G401 (cell line): ENCODE results near the gene ZNF213. TPM values are rescaled to one million over a fixed set of nuclear protein-coding genes. Genes with fewer than 3 reads are reported as not detected.
A peak's percentile ranks its signal among the peaks of the same experiment; 100 is the strongest.
"Not testable (repeated sequence)": the region's sequence is repeated elsewhere in the genome, so short reads cannot be mapped to it uniquely, and the experiment has no call there.

Experiments used
- DNase-seq: peaks from one replicate; pipeline ENCODE4 v3.0.0-alpha.2; 2015; ENCODE audit warnings: low spot score
- in situ Hi-C: cut with HindIII; loops from 2 replicates; pipeline ENCODE4 v1.10.0; 2016; ENCODE audit warnings: low sequenced_read_pairs, mixed read lengths
- total RNA-seq: library from RNA; depleted of rRNA; stranded (reverse); fragments of >200 nt; shearing (Covaris generic); gene quantifications from 2 replicates; pipeline ENCODE4 v1.2.3, GENCODE V29; 2014; rRNA removed

ZNF213 gene
- total RNA-seq, 1 experiment from 2014 or later, result 0.61 TPM

DNA sequence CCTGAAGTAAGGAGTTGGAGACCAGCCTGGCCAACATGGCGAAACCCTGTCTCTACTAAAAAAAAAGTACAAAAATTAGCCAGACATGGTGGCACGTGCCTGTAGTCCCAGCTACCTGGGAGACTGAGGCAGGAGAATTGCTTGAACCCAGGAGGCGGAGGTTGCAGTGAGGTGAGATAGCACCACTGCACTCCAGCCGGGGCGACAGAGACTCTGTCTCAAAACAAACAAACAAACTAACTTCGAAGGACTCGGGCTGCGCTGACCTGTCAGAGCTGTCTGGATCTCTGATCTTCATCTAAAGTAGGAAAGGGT, 47.4 kb downstream of the ZNF213 start:
- DNase-seq, in situ Hi-C loops: not testable (repeated sequence)

- in situ Hi-C loops, result no loop called here
- peak; percentile 54 for DNase-seq
Observed at GRCh38 chr16:3182608-3183444, 48.0 kb downstream of the ZNF213 start.

DNA sequence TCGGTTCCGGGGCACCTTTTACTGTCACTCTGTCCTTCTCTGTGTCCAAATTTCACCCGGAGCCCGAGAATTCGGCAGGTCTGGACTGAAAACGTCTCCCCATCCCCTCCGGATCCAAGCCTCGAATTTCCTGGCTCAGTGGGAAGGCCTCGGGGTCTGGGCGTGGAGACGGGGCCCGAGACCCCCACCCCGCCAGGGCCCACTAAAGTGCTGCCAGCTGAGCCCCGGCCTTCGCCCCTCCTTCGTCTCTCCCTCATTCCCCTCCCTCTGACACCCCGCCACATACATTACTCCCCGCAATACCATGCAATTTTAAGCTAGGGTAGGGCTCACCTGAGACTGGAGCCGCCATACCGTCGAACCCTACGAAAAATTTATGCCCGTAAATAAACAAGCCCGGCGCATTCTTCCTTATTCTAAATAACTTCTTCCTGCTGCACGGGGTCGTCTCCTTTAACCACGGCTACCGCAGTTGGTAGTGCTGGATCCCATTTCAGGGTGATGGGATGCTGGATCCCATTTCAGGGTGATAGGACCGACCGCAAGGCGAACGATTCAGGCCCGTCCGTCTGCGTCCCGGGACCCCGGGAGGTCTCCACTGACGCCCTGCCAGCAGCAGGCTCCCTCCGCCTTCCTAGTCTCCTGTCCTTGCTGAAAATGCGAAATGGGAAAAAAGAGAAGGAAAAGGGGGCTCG, 48.8 kb downstream of the ZNF213 start:
- in situ Hi-C loops, result no loop called here
- no peak for DNase-seq

GRCh38 chr16:3186946-3187690, 52.3 kb downstream of the ZNF213 start:
- no peak for DNase-seq
- in situ Hi-C loops, result no loop called here

DNA sequence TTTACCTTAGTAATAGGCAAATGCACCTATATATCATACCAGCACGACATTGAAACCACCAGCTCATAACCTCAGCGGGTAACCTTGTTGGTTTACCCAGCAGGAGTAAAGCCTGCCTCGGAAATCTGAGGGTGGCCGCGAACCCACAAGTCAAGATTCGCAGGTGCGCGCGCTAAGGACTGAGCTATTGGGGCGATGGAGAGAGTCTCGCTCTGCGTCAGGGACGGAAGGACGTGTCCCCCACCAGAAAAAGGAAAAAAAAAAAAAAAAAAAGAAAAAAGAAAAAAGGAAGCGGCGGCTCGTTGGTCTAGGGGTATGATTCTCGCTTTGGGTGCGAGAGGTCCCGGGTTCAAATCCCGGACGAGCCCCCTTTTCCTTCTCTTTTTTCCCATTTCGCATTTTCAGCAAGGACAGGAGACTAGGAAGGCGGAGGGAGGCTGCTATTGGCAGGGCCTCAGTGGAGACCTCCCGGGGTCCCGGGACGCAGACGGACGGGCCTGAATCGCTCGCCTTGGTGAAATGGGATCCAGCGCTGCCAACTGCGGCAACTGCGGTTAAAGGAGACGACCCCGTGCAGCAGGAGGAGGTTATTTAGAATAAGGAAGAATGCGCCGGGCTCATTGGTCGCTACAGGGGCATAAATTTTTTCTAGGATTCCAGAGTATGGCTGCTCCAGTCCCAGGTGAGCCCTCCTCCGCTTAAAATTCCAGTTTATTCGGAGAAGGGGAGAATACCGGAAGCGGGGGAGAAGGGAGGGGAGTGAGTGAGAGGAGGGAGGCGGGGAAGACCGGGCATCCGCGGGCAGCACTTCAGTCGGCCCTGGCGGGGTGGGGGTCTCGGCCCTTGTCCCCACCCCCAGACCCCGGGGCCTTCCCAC, 53.2 kb downstream of the ZNF213 start, which contains the start of gene OR1F1:
Gene OR1F1, plus strand, starts transcription at position 407 of the 877 bp plus-strand sequence.
- peak; percentile 65 for DNase-seq
- in situ Hi-C loops, result no loop called here

DNA sequence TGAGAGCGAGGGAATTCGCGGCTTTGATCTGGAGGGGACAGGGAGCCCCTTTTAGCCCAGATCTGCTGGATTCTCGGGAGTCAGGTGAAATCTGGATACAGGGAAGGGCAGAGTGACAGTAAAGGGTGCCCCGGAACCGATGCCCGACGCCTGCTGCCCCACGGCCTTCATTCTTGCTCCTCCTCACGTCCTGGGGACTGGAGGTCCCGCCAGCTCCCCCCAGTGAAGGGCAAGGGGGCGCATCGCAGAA, 53.8 kb downstream of the ZNF213 start:
- in situ Hi-C loops, result no loop called here
- peak; percentile 32 for DNase-seq

DNA sequence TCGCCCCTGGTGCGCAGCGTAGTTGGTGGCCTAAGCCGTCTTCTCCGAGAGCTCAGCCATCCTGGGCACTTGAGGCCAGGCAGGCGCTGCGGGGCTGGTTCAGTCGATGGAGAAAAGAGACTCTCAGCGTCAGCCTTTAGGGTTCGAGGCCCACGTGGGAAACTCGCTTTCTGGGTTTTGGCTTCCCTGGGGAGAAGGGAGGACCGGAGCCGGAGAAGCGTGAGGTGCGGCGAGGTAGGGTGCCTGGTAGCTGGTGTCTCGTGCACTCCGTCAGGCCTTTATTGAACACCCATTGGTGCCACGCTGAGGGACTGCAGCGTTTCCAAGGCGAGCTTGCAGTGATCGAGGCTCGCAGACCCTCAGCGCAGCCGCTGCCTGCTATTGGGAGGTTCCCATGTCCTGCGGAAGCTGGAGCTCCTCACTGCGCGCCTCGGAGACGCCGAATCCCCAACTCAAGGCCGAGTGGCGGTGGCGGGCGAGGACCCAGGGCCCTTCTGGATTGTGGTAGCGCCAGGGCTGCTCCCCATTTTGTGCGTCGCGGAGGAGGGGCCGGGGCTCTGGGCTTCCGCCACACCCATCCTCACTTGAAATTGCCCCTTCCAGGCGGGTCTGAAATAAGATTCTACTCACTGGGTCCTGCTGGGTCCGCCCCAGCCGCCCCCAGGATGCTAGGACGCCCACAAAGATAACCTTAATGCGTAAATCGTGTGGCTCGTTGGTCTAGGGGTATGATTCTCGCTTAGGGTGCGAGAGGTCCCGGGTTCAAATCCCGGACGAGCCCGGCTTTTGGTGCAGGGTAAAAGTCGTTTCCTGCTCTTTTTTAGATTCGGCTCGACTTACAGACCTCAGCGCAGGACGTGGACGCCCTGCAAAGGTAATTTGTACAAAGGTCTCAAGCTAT, 54.3 kb downstream of the ZNF213 start:
- in situ Hi-C loops, result no loop called here
- DNase-seq, result peak; percentile 53

GRCh38 chr16:3189869-3190268, 55.0 kb downstream of the ZNF213 start:
- in situ Hi-C loops, result no loop called here
- DNase-seq, result no peak

DNA sequence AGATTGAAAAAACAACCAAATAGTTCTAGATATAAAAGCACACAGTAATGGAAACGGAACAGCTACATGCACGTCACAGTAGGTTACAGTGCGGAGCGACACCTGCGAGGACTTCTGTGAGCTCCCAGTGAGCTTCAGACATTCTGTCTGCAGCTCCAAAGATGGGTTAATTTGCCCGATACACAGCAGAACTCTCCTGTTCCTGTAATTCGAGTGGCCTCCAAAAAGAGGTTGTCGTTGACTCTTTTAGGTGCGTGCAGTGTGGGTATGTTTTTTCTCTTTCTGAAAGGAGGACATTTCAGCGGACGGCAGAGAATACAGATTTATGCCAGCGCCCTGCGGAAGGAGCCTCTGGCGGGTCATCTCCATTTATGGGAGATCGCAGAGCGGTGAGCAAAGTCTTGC, 56.1 kb downstream of the ZNF213 start:
- in situ Hi-C loops, result no loop called here
- DNase-seq, result no peak

Other genes with a start within 250 kb of the ZNF213 start
- 51.8 and 52.7 TPM in 2 replicates for gene FLYWCH1, start 223.1 kb upstream of the ZNF213 start, total RNA-seq
- 64.8 and 80.7 TPM in 2 replicates for gene KREMEN2, start 170.8 kb upstream of the ZNF213 start, total RNA-seq
- gene PAQR4, start 165.7 kb upstream of the ZNF213 start, total RNA-seq, result 29.0 and 43.4 TPM in 2 replicates
- gene PKMYT1, start 154.6 kb upstream of the ZNF213 start, total RNA-seq, result 9.3 and 19.0 TPM in 2 replicates
- gene CLDN9, start 122.1 kb upstream of the ZNF213 start, total RNA-seq, result not detected in 2 replicates
- 1.7 and 2.7 TPM in 2 replicates for gene CLDN6, start 116.8 kb upstream of the ZNF213 start, total RNA-seq
- 128 and 129 TPM in 2 replicates for gene TNFRSF12A, start 114.7 kb upstream of the ZNF213 start, total RNA-seq
- 55.9 and 59.3 TPM in 2 replicates for gene HCFC1R1, start 111.1 kb upstream of the ZNF213 start, total RNA-seq
- 106 and 120 TPM in 2 replicates for gene THOC6, start 111.0 kb upstream of the ZNF213 start, total RNA-seq
- 1.1 and 1.2 TPM in 2 replicates for gene BICDL2, start 98.1 kb upstream of the ZNF213 start, total RNA-seq
- gene MMP25, start 88.5 kb upstream of the ZNF213 start, total RNA-seq, result 0.95 and 2.9 TPM in 2 replicates
- gene IL32, start 69.4 kb upstream of the ZNF213 start, total RNA-seq, result 17.4 and 22.8 TPM in 2 replicates
- gene ZSCAN10, start 35.7 kb upstream of the ZNF213 start, total RNA-seq, result 11.2 and 17.3 TPM in 2 replicates
- 21.3 and 27.6 TPM in 2 replicates for gene ZNF205, start 22.4 kb upstream of the ZNF213 start, total RNA-seq
- gene OR1F1, start 53.2 kb downstream of the ZNF213 start, total RNA-seq, result not detected in 2 replicates
- gene ZNF200, start 100.1 kb downstream of the ZNF213 start, total RNA-seq, result 9.8 and 10.1 TPM in 2 replicates
- gene MEFV, start 121.6 kb downstream of the ZNF213 start, total RNA-seq, result not detected in 2 replicates
- 87.5 and 117 TPM in 2 replicates for gene ZNF263, start 148.5 kb downstream of the ZNF213 start, total RNA-seq
- 6.5 and 11.8 TPM in 2 replicates for gene TIGD7, start 170.4 kb downstream of the ZNF213 start, total RNA-seq
- gene ZNF75A, start 170.5 kb downstream of the ZNF213 start, total RNA-seq, result 23.0 and 25.4 TPM in 2 replicates
- gene OR2C1, start 220.9 kb downstream of the ZNF213 start, total RNA-seq, result not detected in 2 replicates